ENCODE measurements around the gene SAMD7.

SAMD7 gene

DNA sequence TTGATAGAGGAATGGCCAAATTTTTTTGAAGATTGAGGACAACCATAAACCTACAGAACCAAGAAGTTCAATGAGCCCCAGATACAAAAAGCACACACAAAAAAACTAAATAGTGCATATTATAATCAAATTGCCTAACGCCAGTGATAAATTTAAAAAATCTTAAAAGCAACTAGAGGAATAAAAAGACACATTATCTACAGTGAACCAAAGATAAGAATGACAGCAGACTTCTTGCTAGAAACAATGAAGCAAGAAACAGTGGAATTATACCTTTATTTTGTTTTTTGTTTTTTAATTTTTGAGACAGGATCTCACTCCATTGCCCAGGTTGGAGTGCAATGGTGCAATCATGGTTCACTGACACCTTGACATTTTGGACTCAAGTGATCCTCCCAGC is 9.9 kb upstream of the SAMD7 start:
- POLR2A ChIA-PET = no interaction called here
- CTCF ChIA-PET = no interaction called here
- Histone ChIP-seq H3K9me3 (ENCODE audit: control insufficient read depth, insufficient read depth, low read depth, low read length) (no peaks in the 10 kb centered on the region), H3K4me3 (ENCODE audit: low read depth, low read length) (no peak overlapping the region), H3K36me3 (ENCODE audit: control insufficient read depth in 2 of 2, insufficient read depth in 1 of 2, low read length in 2 of 2) (no peaks in the 10 kb centered on the region), H3K4me1 (ENCODE audit: control insufficient read depth, insufficient read depth, low read length) (no peaks in the 10 kb centered on the region), H3K27ac (ENCODE audit: extremely low read depth, low read depth, low read length) (no peak overlapping the region)
- TF ChIP-seq SETDB1 (IDR thresholded peaks at IDR 0.05; ENCODE audit: insufficient read length, low read length) (peak; percentile 83), KLF10 (tag by site-specific recombination; IDR thresholded peaks at IDR 0.05) (no peak), ZNF350 (tag by site-specific recombination; IDR thresholded peaks at IDR 0.05) (0 out of 2 replicates have a peak, but pooled peaks have one; percentile 29), ZNF510 (tag by site-specific recombination; IDR thresholded peaks at IDR 0.05; ENCODE audit: insufficient replicate concordance) (peak; percentile 31), ZNF280D (tag by site-specific recombination; IDR thresholded peaks at IDR 0.05) (0 out of 2 replicates have a peak, but pooled peaks have one; percentile 51), ZNF626 (tag by site-specific recombination; IDR thresholded peaks at IDR 0.05) (peak; percentile 72; the same call in 1 of the 2 replicates)

DNA sequence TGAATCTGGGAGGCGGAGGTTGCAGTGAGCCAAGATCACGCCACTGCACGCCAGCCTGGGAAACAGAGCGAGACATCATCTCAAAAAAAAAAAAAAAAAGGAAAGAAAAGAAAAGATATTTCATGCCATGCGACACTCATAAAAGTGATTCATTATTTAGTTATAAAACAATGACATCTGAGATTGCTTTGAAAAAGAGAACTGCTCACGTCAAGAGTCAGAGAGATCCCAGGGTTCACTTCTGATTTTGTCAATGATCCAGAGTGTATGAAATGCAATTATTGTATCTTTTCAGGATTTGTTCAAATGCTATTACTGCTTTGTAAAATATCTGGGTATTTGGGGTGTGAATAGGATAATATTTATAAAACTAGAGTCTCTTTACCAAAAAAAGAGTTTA is 6.0 kb upstream of the SAMD7 start:
- TF ChIP-seq ZNF350 (tag by site-specific recombination; IDR thresholded peaks at IDR 0.05) (no peak), ZNF664 (tag by site-specific recombination; IDR thresholded peaks at IDR 0.05) (no peak), ZNF174 (tag by site-specific recombination; IDR thresholded peaks at IDR 0.05) (no peak), ZNF558 (tag by site-specific recombination; IDR thresholded peaks at IDR 0.05) (no peak), ZNF248 (tag by site-specific recombination; IDR thresholded peaks at IDR 0.05) (no peak), ZNF704 (tag by site-specific recombination; IDR thresholded peaks at IDR 0.05) (no peak), ZNF114 (tag by site-specific recombination; IDR thresholded peaks at IDR 0.05) (no peak), ZNF24 (tag by site-specific recombination; IDR thresholded peaks at IDR 0.05) (no peak), ZNF10 (tag by site-specific recombination; IDR thresholded peaks at IDR 0.05) (no peak), ZNF776 (tag by site-specific recombination; IDR thresholded peaks at IDR 0.05; ENCODE audit: borderline replicate concordance) (no peak), CTCF (tag by site-specific recombination; IDR thresholded peaks at IDR 0.05) (no peak), ZNF792 (tag by site-specific recombination; IDR thresholded peaks at IDR 0.05) (no peak), ZNF610 (tag by site-specific recombination; IDR thresholded peaks at IDR 0.05; ENCODE audit: borderline replicate concordance) (no peak), ZNF121 (tag by site-specific recombination; IDR thresholded peaks at IDR 0.05) (no peak), ZNF292 (tag by site-specific recombination; IDR thresholded peaks at IDR 0.05; ENCODE audit: borderline replicate concordance, low read depth) (no peak), ZNF324 (tag by site-specific recombination; IDR thresholded peaks at IDR 0.05) (no peak)
- TF ChIP-seq, protein P1, sequence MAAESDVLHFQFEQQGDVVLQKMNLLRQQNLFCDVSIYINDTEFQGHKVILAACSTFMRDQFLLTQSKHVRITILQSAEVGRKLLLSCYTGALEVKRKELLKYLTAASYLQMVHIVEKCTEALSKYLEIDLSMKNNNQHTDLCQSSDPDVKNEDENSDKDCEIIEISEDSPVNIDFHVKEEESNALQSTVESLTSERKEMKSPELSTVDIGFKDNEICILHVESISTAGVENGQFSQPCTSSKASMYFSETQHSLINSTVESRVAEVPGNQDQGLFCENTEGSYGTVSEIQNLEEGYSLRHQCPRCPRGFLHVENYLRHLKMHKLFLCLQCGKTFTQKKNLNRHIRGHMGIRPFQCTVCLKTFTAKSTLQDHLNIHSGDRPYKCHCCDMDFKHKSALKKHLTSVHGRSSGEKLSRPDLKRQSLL (tag by site-specific recombination; IDR thresholded peaks at IDR 0.05) = no peak
- TF ChIP-seq, protein P2, sequence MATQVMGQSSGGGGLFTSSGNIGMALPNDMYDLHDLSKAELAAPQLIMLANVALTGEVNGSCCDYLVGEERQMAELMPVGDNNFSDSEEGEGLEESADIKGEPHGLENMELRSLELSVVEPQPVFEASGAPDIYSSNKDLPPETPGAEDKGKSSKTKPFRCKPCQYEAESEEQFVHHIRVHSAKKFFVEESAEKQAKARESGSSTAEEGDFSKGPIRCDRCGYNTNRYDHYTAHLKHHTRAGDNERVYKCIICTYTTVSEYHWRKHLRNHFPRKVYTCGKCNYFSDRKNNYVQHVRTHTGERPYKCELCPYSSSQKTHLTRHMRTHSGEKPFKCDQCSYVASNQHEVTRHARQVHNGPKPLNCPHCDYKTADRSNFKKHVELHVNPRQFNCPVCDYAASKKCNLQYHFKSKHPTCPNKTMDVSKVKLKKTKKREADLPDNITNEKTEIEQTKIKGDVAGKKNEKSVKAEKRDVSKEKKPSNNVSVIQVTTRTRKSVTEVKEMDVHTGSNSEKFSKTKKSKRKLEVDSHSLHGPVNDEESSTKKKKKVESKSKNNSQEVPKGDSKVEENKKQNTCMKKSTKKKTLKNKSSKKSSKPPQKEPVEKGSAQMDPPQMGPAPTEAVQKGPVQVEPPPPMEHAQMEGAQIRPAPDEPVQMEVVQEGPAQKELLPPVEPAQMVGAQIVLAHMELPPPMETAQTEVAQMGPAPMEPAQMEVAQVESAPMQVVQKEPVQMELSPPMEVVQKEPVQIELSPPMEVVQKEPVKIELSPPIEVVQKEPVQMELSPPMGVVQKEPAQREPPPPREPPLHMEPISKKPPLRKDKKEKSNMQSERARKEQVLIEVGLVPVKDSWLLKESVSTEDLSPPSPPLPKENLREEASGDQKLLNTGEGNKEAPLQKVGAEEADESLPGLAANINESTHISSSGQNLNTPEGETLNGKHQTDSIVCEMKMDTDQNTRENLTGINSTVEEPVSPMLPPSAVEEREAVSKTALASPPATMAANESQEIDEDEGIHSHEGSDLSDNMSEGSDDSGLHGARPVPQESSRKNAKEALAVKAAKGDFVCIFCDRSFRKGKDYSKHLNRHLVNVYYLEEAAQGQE (tag by site-specific recombination; IDR thresholded peaks at IDR 0.05) = no peak
- Histone ChIP-seq H3K27ac (ENCODE audit: extremely low read depth, low read depth, low read length) (no peak overlapping the region), H3K4me3 (ENCODE audit: low read depth, low read length) (no peak overlapping the region), H3K4me1 (ENCODE audit: control insufficient read depth, insufficient read depth, low read length) (no peaks in the 10 kb centered on the region), H3K9me3 (ENCODE audit: control insufficient read depth, insufficient read depth, low read depth, low read length) (no peaks in the 10 kb centered on the region), H3K36me3 (ENCODE audit: control insufficient read depth in 2 of 2, insufficient read depth in 1 of 2, low read length in 2 of 2) (no peaks in the 10 kb centered on the region)
- CTCF ChIA-PET = no interaction called here
- POLR2A ChIA-PET = no interaction called here

Data from HEK293 (cell line).